Astrocyte (in vitro differentiated cells and primary cell): ENCODE data around the gene PLPP4.

Experiments used
- CTCF ChIP-seq: IDR thresholded peaks from 2 replicates; pipeline ENCODE4 v1.5.1; 2011; ENCODE audit warnings: low read depth, mild to moderate bottlenecking, inconsistent platforms, low read length, moderate library complexity; ENCODE audit not compliant: insufficient read depth
- EZH2 ChIP-seq: IDR thresholded peaks from 2 replicates; pipeline ENCODE4 v1.6.1; 2012; ENCODE audit warnings: mild to moderate bottlenecking, low read length, inconsistent platforms; ENCODE audit not compliant: insufficient read depth

- TF ChIP-seq CTCF (no peak), EZH2 (no peak)
Measured at GRCh38 chr10:120634659-120635058, 177.6 kb downstream of the PLPP4 start.
